EH (cell line): Measurements from ENCODE around the gene PCDH7.

Source experiments
- DNase-seq: peaks from one replicate; pipeline ENCODE4 v3.0.0-alpha.2; 2015; ENCODE audit warnings: low read depth

PCDH7 gene

GRCh38 chr4:30725562-30725961 is 5.4 kb downstream of the PCDH7 start:
- no peak for DNase-seq

GRCh38 chr4:30726090-30726675 is 6.0 kb downstream of the PCDH7 start:
- no peak for DNase-seq

GRCh38 chr4:30727409-30727808 is 7.2 kb downstream of the PCDH7 start:
- no peak for DNase-seq

- DNase-seq: no peak
Observed at GRCh38 chr4:30728311-30728710, 8.1 kb downstream of the PCDH7 start.

GRCh38 chr4:30743897-30744296 is 23.7 kb downstream of the PCDH7 start:
- no peak for DNase-seq

GRCh38 chr4:30744386-30744785 is 24.2 kb downstream of the PCDH7 start:
- peak; percentile 20 for DNase-seq

GRCh38 chr4:30744957-30745640 is 24.9 kb downstream of the PCDH7 start:
- DNase-seq: peak; percentile 32

GRCh38 chr4:30746735-30747134 is 26.6 kb downstream of the PCDH7 start:
- DNase-seq: no peak

- DNase-seq: peak; percentile 30
Observed at GRCh38 chr4:30753316-30753715, 33.1 kb downstream of the PCDH7 start.

GRCh38 chr4:30754021-30754420 is 33.9 kb downstream of the PCDH7 start:
- DNase-seq: peak; percentile 35

- peak; percentile 59 for DNase-seq
Observed at GRCh38 chr4:30755346-30755745, 35.2 kb downstream of the PCDH7 start.

GRCh38 chr4:30756553-30756952 is 36.4 kb downstream of the PCDH7 start:
- DNase-seq: no peak

- peak; percentile 86 for DNase-seq
Observed at GRCh38 chr4:30757357-30757756, 37.2 kb downstream of the PCDH7 start.

GRCh38 chr4:30760551-30760950 is 40.4 kb downstream of the PCDH7 start:
- no peak for DNase-seq

- peak; percentile 69 for DNase-seq
Observed at GRCh38 chr4:30763321-30763727, 43.2 kb downstream of the PCDH7 start.

- no peak for DNase-seq
Observed at GRCh38 chr4:30765022-30765421, 44.9 kb downstream of the PCDH7 start.

- DNase-seq: no peak
Observed at GRCh38 chr4:30767147-30767845, 47.1 kb downstream of the PCDH7 start.

- DNase-seq: no peak
Observed at GRCh38 chr4:30768277-30768676, 48.1 kb downstream of the PCDH7 start.

- no peak for DNase-seq
Observed at GRCh38 chr4:30769093-30769492, 48.9 kb downstream of the PCDH7 start.

- peak; percentile 32 for DNase-seq
Observed at GRCh38 chr4:30770049-30770549, 49.9 kb downstream of the PCDH7 start.

GRCh38 chr4:30770812-30771211 is 50.6 kb downstream of the PCDH7 start:
- no peak for DNase-seq

- DNase-seq: no peak
Observed at GRCh38 chr4:30776451-30776850, 56.3 kb downstream of the PCDH7 start.

- DNase-seq: peak; percentile 23
Observed at GRCh38 chr4:30776921-30777415, 56.8 kb downstream of the PCDH7 start.
